GF-D8 (cell line): ENCODE results near the gene CCT5.
A peak's percentile ranks its signal among the peaks of the same experiment; 100 is the strongest.
"Not testable (repeated sequence)": the region's sequence is repeated elsewhere in the genome, so short reads cannot be mapped to it uniquely, and the experiment has no call there.

Experiments
- DNase-seq: peaks from one replicate; lab custom pipeline; 2025; lab: John Stamatoyannopoulos, UW

The CCT5 gene

DNA sequence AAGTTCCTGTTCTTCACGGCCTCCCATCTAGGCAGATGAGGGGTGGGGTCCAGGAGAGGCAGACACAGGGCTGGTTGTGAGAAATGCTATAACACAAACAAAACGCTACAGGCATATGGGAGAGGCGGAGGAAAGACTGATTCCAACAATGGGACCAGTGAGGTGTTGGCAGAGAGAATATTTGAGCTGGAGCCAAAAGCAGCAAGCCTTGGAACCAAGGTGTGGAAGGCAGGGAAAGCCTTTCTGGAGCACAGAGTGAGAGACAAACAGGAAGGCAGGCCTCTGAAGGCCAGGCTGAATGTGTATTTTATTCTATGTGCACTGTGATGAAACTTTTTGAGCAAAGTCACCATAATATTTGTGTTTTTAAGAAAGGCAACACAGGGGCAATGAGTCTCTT, 3.3 kb upstream of the CCT5 start:
- no peak for DNase-seq

DNA sequence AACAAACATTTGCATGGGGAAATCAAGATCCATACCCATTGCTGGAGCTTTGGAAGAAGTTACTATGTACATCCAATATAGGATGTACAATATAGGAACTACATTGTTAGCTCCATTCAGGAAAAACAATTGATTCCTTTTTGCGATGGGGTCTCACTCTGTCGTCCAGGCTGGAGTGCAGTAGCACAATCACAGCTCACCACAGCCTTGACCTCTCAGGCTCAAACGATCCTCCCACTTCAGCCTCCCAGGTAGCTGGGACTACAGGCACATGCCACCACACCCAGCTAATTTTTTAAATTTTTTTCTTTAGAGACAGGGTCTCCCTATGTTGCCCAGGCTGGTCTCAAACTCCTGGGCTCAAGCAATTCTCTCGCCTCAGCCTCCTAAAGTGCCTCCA, 2.9 kb upstream of the CCT5 start:
- DNase-seq, result not testable (repeated sequence)

DNA sequence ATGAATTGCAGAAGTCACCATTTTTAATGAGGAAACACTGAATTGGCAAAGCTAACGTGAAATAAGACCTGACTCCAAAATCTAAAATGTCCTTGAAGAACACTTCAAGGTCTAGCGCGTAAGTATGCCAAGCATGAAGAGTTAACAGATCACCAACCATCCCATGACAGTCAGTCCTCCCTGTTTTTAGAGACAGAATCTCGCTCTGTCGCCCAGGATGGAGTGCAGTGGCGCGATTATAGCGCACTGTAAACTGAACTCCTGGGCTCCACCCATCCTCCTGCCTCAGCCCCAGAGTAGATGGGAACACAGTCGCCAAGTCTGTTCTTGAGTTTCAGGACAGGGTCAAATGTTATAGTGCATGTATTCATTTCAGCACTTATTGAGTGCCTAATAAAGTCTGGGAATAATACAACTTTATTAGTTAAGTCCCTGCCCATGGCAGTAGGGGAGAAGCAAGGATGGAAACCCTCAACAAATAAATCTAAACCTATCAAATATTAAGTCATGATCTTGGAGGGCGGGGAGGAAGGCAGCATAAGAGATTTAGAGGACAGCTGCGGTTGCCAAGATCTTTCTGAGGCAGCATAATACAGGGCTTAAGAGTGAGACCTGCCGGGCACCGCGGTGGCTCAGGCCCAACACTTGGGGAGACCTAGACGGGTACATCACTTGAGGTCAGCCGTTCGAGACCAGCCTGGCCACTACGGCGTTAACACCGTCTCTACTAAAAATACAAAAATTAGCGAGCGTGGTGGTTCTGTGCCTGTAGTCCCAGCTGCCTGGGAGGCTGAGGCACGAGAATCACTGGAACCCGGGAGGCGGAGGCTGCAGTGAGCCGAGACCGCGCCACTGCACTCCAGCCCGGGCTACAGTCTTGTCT, 1.5 kb upstream of the CCT5 start:
- DNase-seq, result no peak

DNA sequence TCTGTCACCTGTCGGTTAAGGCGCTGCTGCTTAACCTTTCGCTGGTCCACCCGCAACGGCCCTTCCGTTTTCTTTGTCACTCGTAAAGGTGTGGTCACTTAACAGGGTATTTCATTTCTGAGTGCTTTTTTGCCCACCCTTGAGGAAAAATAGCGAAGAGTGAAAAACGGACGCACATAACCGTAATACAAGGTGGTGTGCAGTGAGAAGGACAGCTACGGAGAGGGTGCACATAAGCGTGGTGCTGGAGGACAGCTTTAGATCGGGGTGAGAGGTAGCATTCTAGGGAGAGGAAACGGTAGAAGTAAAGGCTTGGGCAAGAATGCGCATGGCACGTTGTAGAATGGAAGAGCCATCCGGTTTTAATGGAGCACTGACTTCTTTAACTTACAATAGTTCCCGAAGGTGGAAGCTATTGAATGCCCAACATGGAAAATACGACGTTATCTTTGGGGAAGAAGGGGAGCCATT, 761 bp downstream of the CCT5 start:
- no peak for DNase-seq

GRCh38 chr5:10251405-10251804, 1.3 kb downstream of the CCT5 start:
- peak; percentile 24 for DNase-seq

DNA sequence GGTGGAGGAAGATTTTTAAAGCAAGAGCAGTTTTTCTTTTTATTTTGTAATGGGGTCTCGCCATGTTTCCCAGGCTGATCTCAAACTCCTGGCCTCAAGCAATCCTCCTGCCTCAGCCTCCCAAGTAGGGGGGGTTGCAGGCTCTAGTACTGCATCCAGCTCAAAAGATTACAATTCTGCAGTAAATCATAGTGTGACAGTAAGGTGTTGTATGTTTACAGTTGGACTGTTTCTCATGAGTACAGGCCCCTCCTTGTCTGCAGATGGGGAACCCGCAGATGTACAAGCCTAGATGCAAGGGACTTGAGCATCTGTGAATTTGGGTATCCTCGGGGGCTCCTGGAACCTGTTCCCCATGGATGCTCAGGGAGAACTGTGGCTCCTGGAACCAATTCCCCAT, 3.3 kb downstream of the CCT5 start:
- DNase-seq, result no peak

DNA sequence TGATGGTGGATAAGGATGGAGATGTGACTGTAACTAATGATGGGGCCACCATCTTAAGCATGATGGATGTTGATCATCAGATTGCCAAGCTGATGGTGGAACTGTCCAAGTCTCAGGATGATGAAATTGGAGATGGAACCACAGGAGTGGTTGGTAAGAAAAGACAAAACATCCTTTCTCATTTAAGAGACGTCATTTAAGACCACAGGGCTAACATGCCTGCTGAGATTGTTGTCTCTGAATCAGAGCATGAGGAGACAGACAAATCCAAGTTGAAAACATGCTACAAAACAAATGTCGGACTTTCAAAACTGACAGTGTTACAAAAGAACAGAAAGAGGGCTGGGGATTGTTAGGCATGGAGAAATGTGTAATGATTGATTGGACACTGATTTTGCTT, 4.6 kb downstream of the CCT5 start:
- DNase-seq, result no peak

DNA sequence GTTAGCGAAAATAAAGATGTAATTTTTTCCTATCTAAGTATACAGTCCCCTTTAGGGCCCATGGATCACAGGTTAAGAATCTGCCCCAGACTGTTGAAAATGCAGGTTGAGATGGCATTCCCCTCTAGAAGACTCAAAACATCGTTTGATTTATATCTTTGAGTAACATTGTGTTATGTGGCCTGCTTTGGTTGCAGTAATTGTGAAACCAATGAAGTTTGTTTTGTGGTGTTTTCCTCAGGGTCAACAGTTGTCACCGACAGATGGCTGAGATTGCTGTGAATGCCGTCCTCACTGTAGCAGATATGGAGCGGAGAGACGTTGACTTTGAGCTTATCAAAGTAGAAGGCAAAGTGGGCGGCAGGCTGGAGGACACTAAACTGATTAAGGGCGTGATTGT, 7.8 kb downstream of the CCT5 start:
- no peak for DNase-seq

DNA sequence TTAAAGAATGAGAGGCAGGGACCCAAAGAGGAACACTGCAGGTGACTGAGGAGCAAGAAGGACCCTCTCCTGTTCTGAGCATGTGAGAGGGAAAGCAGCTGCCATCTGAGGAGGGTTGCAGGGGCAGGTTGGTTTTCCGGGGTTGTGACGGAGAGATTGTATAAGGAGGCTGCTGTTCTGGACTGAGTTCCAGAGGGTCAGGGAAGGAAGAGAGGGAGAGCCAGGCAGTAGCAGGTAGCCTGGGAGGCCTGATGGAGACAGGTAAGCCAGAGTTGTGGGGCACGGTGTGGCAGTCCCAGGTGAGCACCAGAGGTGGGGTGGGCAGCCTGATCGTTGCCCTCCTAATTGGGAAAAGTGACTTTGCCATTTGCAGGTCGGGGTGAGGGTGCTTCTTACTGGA, 9.8 kb downstream of the CCT5 start:
- no peak for DNase-seq

DNA sequence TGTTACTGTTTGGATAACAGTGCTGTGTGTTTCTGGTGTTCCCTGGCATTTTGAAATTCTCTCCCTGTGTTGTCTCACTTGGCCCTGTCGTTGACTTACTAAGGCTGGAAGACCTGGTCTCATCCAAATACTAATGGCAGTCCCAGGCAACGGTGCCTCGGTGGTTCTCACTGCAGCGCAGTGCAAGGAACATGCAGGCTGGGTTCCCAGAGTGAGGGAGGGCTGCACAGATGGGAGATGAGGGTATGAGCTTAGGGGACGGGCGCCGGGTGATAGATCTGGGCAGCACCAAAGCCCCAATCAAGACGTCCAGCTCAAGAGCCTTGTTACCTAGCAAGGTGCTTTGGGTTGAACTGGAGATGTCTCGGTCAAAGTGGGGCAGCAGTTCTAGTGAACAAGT, 11.0 kb downstream of the CCT5 start:
- no peak for DNase-seq

GRCh38 chr5:10262121-10262774, 12.2 kb downstream of the CCT5 start:
- no peak for DNase-seq

- DNase-seq, result no peak
Observed at GRCh38 chr5:10262995-10263394, 12.9 kb downstream of the CCT5 start.

DNA sequence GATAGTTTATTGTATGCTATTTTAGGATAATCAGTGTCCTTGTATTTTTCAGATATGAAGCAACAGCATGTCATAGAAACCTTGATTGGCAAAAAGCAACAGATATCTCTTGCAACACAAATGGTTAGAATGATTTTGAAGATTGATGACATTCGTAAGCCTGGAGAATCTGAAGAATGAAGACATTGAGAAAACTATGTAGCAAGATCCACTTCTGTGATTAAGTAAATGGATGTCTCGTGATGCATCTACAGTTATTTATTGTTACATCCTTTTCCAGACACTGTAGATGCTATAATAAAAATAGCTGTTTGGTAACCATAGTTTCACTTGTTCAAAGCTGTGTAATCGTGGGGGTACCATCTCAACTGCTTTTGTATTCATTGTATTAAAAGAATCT, 14.5 kb downstream of the CCT5 start:
- DNase-seq, result no peak

GRCh38 chr5:10265245-10266109, 15.4 kb downstream of the CCT5 start:
- no peak for DNase-seq

- DNase-seq, result no peak
Observed at GRCh38 chr5:10266137-10266536, 16.1 kb downstream of the CCT5 start.

- DNase-seq, result no peak
Observed at GRCh38 chr5:10266839-10267238, 16.8 kb downstream of the CCT5 start.

DNA sequence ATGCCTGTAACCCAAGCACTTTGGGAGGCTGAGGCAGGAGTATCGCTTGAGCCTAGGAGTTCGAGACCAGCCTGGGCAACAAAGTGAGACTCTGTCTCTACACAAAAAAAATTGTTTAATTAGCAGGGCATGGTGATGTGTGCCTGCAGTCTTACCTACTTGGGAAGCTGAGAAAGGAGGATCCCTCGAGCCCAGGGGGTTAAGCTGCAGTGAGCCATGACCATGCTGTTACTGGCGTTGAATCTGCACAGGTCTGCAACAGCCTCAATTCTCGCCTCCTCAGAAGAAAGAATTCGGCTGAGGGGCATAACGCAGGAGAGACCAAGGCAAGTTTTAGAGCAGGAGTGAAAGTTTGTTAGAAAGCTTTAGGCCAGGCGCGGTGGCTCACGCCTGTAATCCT, 18.0 kb downstream of the CCT5 start:
- no peak for DNase-seq

- no peak for DNase-seq
Observed at GRCh38 chr5:10272053-10272874, 22.2 kb downstream of the CCT5 start.

- not testable (repeated sequence) for DNase-seq
Observed at GRCh38 chr5:10272875-10273209, 22.8 kb downstream of the CCT5 start.

DNA sequence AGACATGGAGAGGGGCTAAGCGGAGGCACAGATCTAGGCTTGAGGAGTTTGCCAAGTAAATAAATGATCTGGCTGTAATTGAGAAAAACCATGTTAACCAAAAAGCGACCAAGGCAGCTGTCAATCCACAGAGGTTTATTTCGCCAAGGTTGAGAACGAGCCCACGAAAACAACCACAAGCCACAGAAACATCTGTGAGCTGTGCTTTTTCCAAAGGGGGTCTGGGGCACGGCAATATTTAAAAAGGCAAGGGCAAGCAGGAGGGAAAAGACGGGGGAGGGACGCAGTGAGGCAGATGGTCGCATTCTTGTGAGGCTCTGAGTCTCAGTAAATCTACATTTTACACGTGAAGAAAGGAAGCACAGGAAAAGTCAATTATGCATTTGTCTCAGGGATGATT, 25.4 kb downstream of the CCT5 start:
- DNase-seq, result no peak

- no peak for DNase-seq
Observed at GRCh38 chr5:10275991-10276390, 25.9 kb downstream of the CCT5 start.

- DNase-seq, result no peak
Observed at GRCh38 chr5:10276691-10277090, 26.6 kb downstream of the CCT5 start.
